ENCODE results near the gene PALLD. TPM values are rescaled to one million over a fixed set of nuclear protein-coding genes. Genes with fewer than 3 reads are reported as not detected.

Gene PALLD
- total RNA-seq, 1 experiment from 2014 or later = 18.3 TPM

DNA sequence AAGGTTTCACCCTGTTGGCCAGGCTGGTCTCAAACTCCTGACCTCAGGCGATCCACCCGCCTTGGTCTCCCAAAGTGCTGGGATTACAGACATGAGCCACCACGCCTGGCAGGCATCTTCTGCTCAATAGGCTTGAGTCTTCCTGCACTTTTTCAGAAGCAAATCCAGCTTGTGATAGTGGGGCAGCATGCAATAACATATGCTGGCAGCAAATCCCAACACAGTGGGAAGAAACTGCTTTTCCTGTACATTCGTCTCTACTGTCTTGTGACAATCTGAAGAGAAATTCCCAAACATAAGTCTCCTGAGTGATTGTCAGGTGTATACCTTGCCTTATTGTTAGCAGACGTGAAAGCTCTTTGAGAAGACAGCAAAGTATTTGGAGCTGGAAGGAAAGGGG lies 145.7 kb downstream of the PALLD start:
- Mint-ChIP-seq H3K36me3 (ENCODE audit: insufficient read depth in 1 of 3, low read depth in 3 of 3) (no peaks in the 10 kb centered on the region; a peak in 1 of 7 replicates), H3K27me3 (ENCODE audit: low read depth) (no peaks in the 10 kb centered on the region), H3K27ac (no peak overlapping the region), H3K9me3 (no peaks in the 10 kb centered on the region), H3K4me3 (no peak overlapping the region), H3K4me1 (peaks cover 8 to 10% of the 10 kb centered on the region in 2 experiments; a peak in 3 of 4 replicates)
- Histone ChIP-seq H3K56ac (ENCODE audit: insufficient read length, low read depth, low read length) (no peak overlapping the region), H3K79me2 (ENCODE audit: insufficient read depth, low read length) (no peaks in the 10 kb centered on the region), H3K4me1 (ENCODE audit: insufficient read depth, low read length) (no peaks in the 10 kb centered on the region), H3K9ac (ENCODE audit: extremely low read depth, insufficient read length, low read length) (no peak overlapping the region), H3K79me1 (ENCODE audit: insufficient read depth, low read depth, low read length, poor library complexity, severe bottlenecking) (no peaks in the 10 kb centered on the region), H3K4ac (ENCODE audit: low read depth, low read length) (no peak overlapping the region), H3K23ac (ENCODE audit: insufficient read length, low read depth, low read length) (no peak overlapping the region), H2AFZ (ENCODE audit: low read length) (no peak overlapping the region), H2BK20ac (ENCODE audit: low read depth, low read length, poor library complexity, severe bottlenecking) (no peak overlapping the region), H3T11ph (ENCODE audit: low read length) (no peak overlapping the region), H2AK5ac (ENCODE audit: insufficient read length, low read length) (no peak overlapping the region), H2BK120ac (ENCODE audit: low read depth, low read length, poor library complexity, severe bottlenecking) (no peak overlapping the region), H3K27ac (ENCODE audit: insufficient read length, low read depth, low read length) (no peak overlapping the region), H2BK12ac (ENCODE audit: insufficient read length, low read depth, low read length) (no peak overlapping the region), H3K18ac (ENCODE audit: insufficient read length, low read depth, low read length) (no peak overlapping the region), H4K20me1 (ENCODE audit: control insufficient read depth, insufficient read depth, insufficient read length) (no peaks in the 10 kb centered on the region), H4K5ac (ENCODE audit: insufficient read length, low read depth, low read length) (no peak overlapping the region), H3K23me2 (ENCODE audit: insufficient read length, low read depth, low read length, poor library complexity, severe bottlenecking) (no peaks in the 10 kb centered on the region), H3K14ac (ENCODE audit: insufficient read depth, low read length) (no peak overlapping the region), H4K8ac (replicated peaks; ENCODE audit: insufficient read length, low read depth, low read length) (no peak overlapping the region), H2BK5ac (ENCODE audit: insufficient read length, low read length) (no peak overlapping the region), H3K27me3 (ENCODE audit: insufficient read depth, low read length) (no peaks in the 10 kb centered on the region), H3K9me3 (ENCODE audit: control insufficient read depth, low read depth, low read length) (no peaks in the 10 kb centered on the region), H2BK15ac (ENCODE audit: low read depth, low read length) (no peak overlapping the region), H4K91ac (ENCODE audit: insufficient read length, low read depth, low read length) (no peak overlapping the region), H3K4me2 (ENCODE audit: insufficient read depth, insufficient read length, low read length) (no peak overlapping the region)
- no peak for DNase-seq
- TF ChIP-seq, protein P1, sequence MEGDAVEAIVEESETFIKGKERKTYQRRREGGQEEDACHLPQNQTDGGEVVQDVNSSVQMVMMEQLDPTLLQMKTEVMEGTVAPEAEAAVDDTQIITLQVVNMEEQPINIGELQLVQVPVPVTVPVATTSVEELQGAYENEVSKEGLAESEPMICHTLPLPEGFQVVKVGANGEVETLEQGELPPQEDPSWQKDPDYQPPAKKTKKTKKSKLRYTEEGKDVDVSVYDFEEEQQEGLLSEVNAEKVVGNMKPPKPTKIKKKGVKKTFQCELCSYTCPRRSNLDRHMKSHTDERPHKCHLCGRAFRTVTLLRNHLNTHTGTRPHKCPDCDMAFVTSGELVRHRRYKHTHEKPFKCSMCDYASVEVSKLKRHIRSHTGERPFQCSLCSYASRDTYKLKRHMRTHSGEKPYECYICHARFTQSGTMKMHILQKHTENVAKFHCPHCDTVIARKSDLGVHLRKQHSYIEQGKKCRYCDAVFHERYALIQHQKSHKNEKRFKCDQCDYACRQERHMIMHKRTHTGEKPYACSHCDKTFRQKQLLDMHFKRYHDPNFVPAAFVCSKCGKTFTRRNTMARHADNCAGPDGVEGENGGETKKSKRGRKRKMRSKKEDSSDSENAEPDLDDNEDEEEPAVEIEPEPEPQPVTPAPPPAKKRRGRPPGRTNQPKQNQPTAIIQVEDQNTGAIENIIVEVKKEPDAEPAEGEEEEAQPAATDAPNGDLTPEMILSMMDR (conservative IDR thresholded peaks at IDR 0.05) = no peak
- WGBS (ENCODE audit: extremely low coverage, insufficient read length, low lambda C conversion rate) = no CpG with 5 or more reads among the region's 5 CpGs

Data from H9 (cell line).